ENCODE measurements around the gene DMRTC2. TPM values are rescaled to one million over a fixed set of nuclear protein-coding genes. Genes with fewer than 3 reads are reported as not detected.
"Not testable (repeated sequence)": the region's sequence is repeated elsewhere in the genome, so short reads cannot be mapped to it uniquely, and the experiment has no call there.

The DMRTC2 gene
- total RNA-seq, 3 donors from 2014 or later, result not detected

DNA sequence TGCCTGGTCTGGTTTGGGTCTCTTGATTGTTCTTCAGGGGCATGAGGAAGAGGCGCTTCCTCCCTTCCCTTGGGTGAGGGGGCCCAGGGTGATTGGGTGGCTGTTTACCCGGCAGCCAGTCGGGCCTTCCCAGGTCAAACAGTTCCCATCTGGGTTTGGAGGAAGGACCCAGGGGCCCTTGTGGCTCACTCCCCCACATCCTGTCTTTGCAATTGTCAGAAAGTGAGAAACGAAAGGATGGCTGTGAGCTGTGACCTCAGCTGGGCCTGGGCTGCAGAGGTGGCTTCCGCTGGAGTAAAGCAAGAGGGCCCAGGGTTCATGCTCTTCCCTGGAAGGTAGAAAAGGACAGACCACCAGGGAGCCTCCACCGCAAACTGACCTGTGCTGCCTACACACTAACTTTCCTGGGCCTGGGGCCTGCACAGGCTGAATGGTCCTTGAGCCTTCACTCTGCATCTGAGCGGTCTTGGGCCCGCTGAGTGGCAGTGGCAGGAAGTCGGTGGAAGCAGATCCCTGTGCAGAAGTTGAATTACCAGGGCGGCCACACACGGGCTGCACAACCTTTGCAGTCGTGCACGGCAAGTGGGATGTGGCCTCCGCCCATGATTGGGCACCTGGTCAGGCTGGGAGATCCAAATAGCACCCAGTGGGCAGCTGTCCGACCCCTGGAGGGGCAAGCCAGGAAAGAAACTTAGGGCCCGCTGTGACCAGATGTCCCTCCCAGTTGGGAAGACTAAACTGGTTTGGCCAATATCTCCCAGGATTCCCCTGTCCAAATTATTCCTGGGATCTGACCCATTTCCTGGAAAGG lies 26.9 kb downstream of the DMRTC2 start:
- no peak for TF ChIP-seq POLR2AphosphoS5 (IDR thresholded peaks at IDR 0.05)
- TF ChIP-seq, protein P1, sequence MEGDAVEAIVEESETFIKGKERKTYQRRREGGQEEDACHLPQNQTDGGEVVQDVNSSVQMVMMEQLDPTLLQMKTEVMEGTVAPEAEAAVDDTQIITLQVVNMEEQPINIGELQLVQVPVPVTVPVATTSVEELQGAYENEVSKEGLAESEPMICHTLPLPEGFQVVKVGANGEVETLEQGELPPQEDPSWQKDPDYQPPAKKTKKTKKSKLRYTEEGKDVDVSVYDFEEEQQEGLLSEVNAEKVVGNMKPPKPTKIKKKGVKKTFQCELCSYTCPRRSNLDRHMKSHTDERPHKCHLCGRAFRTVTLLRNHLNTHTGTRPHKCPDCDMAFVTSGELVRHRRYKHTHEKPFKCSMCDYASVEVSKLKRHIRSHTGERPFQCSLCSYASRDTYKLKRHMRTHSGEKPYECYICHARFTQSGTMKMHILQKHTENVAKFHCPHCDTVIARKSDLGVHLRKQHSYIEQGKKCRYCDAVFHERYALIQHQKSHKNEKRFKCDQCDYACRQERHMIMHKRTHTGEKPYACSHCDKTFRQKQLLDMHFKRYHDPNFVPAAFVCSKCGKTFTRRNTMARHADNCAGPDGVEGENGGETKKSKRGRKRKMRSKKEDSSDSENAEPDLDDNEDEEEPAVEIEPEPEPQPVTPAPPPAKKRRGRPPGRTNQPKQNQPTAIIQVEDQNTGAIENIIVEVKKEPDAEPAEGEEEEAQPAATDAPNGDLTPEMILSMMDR (IDR thresholded peaks at IDR 0.05), result no peak
- TF ChIP-seq POLR2A (IDR thresholded peaks at IDR 0.05), result no peak
- intact Hi-C loops (cut with DNase I; ENCODE audit: low total_unique reads), result no loop called here
- Histone ChIP-seq H3K9me3 (no peaks in the 10 kb centered on the region), H3K27me3 (no peaks in the 10 kb centered on the region), H3K4me1 (peaks cover 0 to 5% of the 10 kb centered on the region in 2 donors), H3K36me3 (no peaks in the 10 kb centered on the region), H3K4me3 (no peak overlapping the region), H3K27ac (peak overlapping the region in 1 of 2 donors; percentile 32)
- DNase-seq (ENCODE audit: low spot score in 2 of 2), result no peak

DNA sequence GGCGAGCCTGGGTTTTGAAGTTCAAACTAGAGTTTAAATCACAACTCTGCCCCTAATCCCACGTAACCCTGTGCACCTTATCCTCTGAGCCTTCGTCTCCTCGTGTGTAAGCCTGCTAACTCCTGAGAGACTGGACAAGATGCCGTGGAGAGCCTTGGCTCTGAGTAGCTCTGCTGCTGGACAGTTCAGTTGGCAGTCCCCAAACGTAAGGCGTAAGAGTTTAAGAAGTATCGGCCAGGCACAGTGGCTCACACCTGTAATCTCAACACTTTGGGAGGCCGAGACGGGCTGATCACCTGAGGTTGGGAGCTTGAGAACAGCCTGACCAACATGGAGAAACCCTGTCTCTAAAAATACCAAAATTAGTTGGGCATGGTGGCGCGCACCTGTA lies 27.5 kb downstream of the DMRTC2 start:
- TF ChIP-seq, protein P1 (IDR thresholded peaks at IDR 0.05), result no peak
- H3K27me3 ChIP-seq, result no peaks in the 10 kb centered on the region
- no peaks in the 10 kb centered on the region for H3K9me3 ChIP-seq
- H3K4me3 ChIP-seq, result no peak overlapping the region
- H3K27ac ChIP-seq, result peak overlapping the region in 1 of 2 donors; percentile 32
- intact Hi-C loops (cut with DNase I; ENCODE audit: low total_unique reads), result no loop called here
- H3K4me1 ChIP-seq, result peaks cover 0 to 5% of the 10 kb centered on the region in 2 donors
- DNase-seq (ENCODE audit: low spot score in 2 of 2), result no peak
- no peaks in the 10 kb centered on the region for H3K36me3 ChIP-seq

DNA sequence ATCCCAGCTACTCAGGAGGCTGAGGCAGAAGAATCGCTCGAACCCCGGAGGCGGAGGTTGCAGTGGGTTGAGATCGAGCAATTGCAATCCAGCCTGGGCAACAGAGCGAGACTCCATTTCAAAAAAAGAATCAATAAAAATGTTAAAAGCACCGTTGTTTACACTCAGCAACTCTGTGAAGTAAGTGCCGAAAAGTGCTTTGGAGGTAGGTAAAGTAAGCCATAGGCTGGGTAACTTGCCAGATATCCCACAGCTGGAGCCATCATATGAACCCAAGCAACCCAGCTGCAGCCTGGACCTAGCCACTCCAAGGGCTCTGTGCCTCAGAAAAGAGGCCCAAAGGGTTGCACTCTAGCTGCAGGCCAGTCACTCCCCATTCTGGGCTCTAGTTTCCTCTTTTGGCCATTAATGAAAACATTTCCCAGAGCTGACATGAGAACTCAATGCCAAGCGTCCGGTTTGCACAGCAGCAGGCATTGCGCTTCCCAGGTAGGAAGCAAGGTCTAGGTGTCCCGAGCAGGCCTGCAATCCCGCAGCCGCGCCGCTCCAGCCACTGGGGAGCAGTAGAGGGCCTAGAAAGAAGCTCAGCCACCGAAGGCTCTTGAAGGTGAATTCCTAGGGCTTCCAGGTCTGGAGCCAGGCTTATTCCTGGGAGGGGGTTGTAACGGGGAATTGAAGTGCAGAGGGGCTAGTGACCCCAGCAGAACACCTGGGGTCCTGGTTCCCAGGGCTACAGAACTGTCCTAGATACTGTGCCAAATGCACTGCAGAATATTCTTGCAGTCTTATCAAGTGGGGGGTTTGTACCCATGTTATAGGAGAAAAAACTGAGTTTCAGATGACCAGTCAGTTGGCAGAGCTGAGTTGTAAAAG lies 28.2 kb downstream of the DMRTC2 start:
- DNase-seq (ENCODE audit: low spot score in 2 of 2), result peak; percentile 69 to 82
- H3K36me3 ChIP-seq, result no peaks in the 10 kb centered on the region
- H3K27ac ChIP-seq, result no peak overlapping the region
- no peaks in the 10 kb centered on the region for H3K9me3 ChIP-seq
- TF ChIP-seq POLR2A (IDR thresholded peaks at IDR 0.05) (no peak), POLR2AphosphoS5 (IDR thresholded peaks at IDR 0.05) (no peak)
- TF ChIP-seq, protein P1 (IDR thresholded peaks at IDR 0.05), result peak in 2 of 3 donors; percentile 63 to 64
- no peak overlapping the region for H3K4me3 ChIP-seq
- intact Hi-C loops (cut with DNase I; ENCODE audit: low total_unique reads), result no loop called here
- no peaks in the 10 kb centered on the region for H3K4me1 ChIP-seq
- H3K27me3 ChIP-seq, result no peaks in the 10 kb centered on the region

DNA sequence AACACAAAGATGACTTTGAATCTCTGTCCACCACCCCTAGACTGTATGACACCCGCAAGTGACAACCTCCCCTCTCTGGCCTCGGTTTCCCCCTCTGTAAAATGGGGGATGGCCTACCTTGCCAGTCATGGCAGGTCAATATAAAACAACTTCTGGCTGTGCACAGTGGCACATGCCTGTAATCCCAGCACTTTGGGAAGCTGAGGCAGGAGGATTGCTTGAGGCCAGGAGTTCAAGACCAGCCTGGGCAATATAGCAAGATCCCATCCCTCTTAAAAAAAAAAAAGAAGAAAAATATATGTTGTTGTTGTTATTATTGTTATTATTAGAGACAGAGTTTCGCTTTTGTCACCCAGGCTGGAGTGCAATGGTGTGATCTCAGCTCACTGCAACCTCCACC lies 31.1 kb downstream of the DMRTC2 start:
- H3K27me3 ChIP-seq; H3K9me3 ChIP-seq; H3K27ac ChIP-seq; H3K4me3 ChIP-seq; DNase-seq (ENCODE audit: low spot score in 2 of 2); H3K36me3 ChIP-seq; H3K4me1 ChIP-seq; intact Hi-C loops (cut with DNase I; ENCODE audit: low total_unique reads): not testable (repeated sequence)

DNA sequence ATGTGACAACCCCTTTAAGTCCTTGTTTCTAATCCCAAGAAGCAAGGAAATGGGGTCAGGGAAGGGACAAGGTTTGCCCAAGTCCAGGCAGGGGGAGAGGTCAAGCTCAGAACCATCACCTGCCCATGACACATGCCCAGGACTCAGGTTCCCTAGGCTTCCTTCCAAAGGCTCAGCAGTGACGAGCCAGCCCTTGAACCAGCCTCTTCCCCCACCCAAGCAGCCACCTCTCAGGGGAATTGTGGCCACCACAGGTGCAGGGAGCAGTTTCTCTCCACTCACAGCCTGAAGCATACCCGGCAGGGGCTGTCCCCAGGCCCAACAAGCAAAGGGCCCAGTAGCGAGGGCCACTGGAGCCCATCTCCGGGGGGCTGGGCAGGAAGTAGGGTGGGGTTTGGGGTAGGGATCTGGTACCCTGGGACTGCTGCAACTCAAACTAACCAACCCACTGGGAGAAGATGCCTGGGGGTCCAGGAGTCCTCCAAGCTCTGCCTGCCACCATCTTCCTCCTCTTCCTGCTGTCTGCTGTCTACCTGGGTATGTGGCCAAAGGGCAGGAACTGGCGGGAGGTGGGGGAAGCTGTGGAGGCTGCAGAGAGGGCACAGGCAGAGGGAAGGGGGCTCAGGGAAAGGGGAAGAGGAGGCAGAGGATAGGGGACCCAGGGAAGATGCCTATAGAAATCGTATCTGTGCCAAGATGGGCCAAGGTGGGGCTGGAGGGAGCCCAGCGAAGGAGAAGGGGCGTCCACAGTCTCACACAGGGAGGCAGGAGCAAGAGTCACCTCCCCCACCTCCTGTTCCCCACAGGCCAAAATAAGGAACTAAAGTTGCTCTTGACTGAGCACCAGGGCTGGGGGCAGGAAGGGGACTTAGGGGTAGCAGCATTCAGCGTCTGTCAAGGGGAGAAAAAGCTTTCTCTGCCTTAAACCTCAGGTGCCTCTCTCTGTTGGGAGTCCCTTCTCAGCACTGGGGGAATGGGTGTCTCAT lies 32.3 kb downstream of the DMRTC2 start, which contains the start of gene CD79A:
Gene CD79A, plus strand, starts transcription at position 433 of the 986 bp plus-strand sequence. Its CDS starts 26 bp downstream, at position 459.
- no peak for DNase-seq (ENCODE audit: low spot score in 2 of 2)
- Histone ChIP-seq H3K4me3 (no peak within 1 kb of the TSS), H3K27ac (peak within 1 kb of the TSS; percentile 6 to 19), H3K27me3 (no peaks in the 10 kb centered on the region), H3K4me1 (no peaks in the 10 kb centered on the region), H3K36me3 (no peaks in the 10 kb centered on the region), H3K9me3 (no peaks in the 10 kb centered on the region)
- TF ChIP-seq, protein P1 (IDR thresholded peaks at IDR 0.05), result no peak
- intact Hi-C loops (cut with DNase I; ENCODE audit: low total_unique reads), result no loop called here
